Measurements from ENCODE around the gene FCRLB.

GRCh38 chr1:161676958-161677689, 44.2 kb upstream of the FCRLB start:
- TF ChIP-seq, protein P1, sequence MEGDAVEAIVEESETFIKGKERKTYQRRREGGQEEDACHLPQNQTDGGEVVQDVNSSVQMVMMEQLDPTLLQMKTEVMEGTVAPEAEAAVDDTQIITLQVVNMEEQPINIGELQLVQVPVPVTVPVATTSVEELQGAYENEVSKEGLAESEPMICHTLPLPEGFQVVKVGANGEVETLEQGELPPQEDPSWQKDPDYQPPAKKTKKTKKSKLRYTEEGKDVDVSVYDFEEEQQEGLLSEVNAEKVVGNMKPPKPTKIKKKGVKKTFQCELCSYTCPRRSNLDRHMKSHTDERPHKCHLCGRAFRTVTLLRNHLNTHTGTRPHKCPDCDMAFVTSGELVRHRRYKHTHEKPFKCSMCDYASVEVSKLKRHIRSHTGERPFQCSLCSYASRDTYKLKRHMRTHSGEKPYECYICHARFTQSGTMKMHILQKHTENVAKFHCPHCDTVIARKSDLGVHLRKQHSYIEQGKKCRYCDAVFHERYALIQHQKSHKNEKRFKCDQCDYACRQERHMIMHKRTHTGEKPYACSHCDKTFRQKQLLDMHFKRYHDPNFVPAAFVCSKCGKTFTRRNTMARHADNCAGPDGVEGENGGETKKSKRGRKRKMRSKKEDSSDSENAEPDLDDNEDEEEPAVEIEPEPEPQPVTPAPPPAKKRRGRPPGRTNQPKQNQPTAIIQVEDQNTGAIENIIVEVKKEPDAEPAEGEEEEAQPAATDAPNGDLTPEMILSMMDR (IDR thresholded peaks at IDR 0.05) = no peak
- TF ChIP-seq EZH2 (IDR thresholded peaks at IDR 0.05; ENCODE audit: borderline replicate concordance, insufficient read depth, low read depth, low read length, poor library complexity, severe bottlenecking) = no peak

All from B cell (primary cell).